ENCODE measurements around the gene SGCA. TPM values are rescaled to one million over a fixed set of nuclear protein-coding genes. Genes with fewer than 3 reads are reported as not detected.
A peak's percentile ranks its signal among the peaks of the same experiment; 100 is the strongest.

The SGCA gene
- total and polyA plus RNA-seq, 9 of the 15 experiments (the other 6 are each of a cell fraction or from before 2014, with no cell fraction given): not detected

- peak in 1 of 2 experiments; percentile 26; a peak in 1 of 4 replicates for TF ChIP-seq MNT (conservative IDR thresholded peaks at IDR 0.05)
Observed at GRCh38 chr17:50154604-50155003, 11.2 kb upstream of the SGCA start (continued).

- peaks cover 17% of the 10 kb centered on the region for H3K79me2 ChIP-seq (ENCODE audit: control insufficient read depth, insufficient read depth, low read length)
- CTCF ChIA-PET (ENCODE audit: low intra/inter-chr PET ratio): no interaction called here
- DNase-seq (ENCODE audit: extremely low read depth in 1 of 4, low spot score in 3 of 4) (peak in 1 of 4 experiments; percentile 76), FAIRE-seq (peak; percentile 76), ATAC-seq (peak; percentile 12; the same call in 1 of the 3 replicates)
- H3K27ac ChIP-seq (ENCODE audit: extremely low read depth, low read depth, low read length): no peak overlapping the region
- no TSS peak for BruUV-seq (replicated peaks)
- intact Hi-C loops (cut with micrococcal nuclease) (no loop called here), in situ Hi-C loops (cut with MboI) (no loop called here)
- WGBS (ENCODE audit: insufficient coverage, low coverage, missing lambda C conversion rate): 56% methylated on average over 8 of the region's 8 CpGs
- H4K20me1 ChIP-seq (replicated peaks; ENCODE audit: control insufficient read depth, insufficient read depth, low read length): no peaks in the 10 kb centered on the region
- no peak overlapping the region for H3K4me2 ChIP-seq (ENCODE audit: insufficient read depth, low read length)
- peaks cover 5% of the 10 kb centered on the region for H3K9me1 ChIP-seq (ENCODE audit: control insufficient read depth, insufficient read depth, low read length)
- H3K36me3 ChIP-seq (ENCODE audit: control insufficient read depth, insufficient read depth, low read length): no peaks in the 10 kb centered on the region
- H3K4me1 ChIP-seq (replicated peaks in 1 of 2; ENCODE audit: control insufficient read depth in 2 of 2, insufficient read depth in 2 of 2, low read length in 2 of 2): peaks cover 38 to 54% of the 10 kb centered on the region in 2 experiments
- peak overlapping the region; percentile 58 for H2AFZ ChIP-seq (ENCODE audit: low read depth, low read length)
- no peaks in the 10 kb centered on the region for H3K27me3 ChIP-seq (ENCODE audit: control insufficient read depth in 2 of 2, insufficient read depth in 2 of 2, low read length in 2 of 2)
- no peaks in the 10 kb centered on the region for H3K9me3 ChIP-seq (replicated peaks; ENCODE audit: control insufficient read depth, insufficient read depth, low read depth, low read length)
- TF ChIP-seq CEBPB (tag; IDR thresholded peaks at IDR 0.05) (peak; percentile 47; the same call in 1 of the 2 replicates), PHF21A (IDR thresholded peaks at IDR 0.05; ENCODE audit: borderline replicate concordance, low read depth) (no peak), ZBTB33 (CRISPR knock-in tag; IDR thresholded peaks at IDR 0.05) (peak; percentile 85)
- no peak overlapping the region for H3K4me3 ChIP-seq
- POLR2A ChIA-PET: interaction anchor here (1.4 to 1.7 kb wide), 2 partner anchors 10 to 19 kb away, joined by 3 to 5 read pairs; no protein-coding TSS in a partner anchor
- peak overlapping the region in 1 of 2 experiments; percentile 26; a peak in 1 of 4 replicates for H3K9ac ChIP-seq (ENCODE audit: insufficient read depth in 1 of 2, low read depth in 2 of 2, low read length in 2 of 2)
Observed at GRCh38 chr17:50155115-50155819, 10.5 kb upstream of the SGCA start.
